ENCODE results near the gene CSTPP1. TPM values are rescaled to one million over a fixed set of nuclear protein-coding genes. Genes with fewer than 3 reads are reported as not detected.

Gene CSTPP1
- total RNA-seq, 6 experiments from 2014 or later: 3.3 to 7.5 (median 4.6) TPM

- Histone ChIP-seq H3K36me3 (no peaks in the 10 kb centered on the region), H3K27ac (no peak overlapping the region), H3K9me3 (no peaks in the 10 kb centered on the region), H3K4me3 (no peak overlapping the region), H3K4me1 (peaks cover 0 to 48% (median 18%) of the 10 kb centered on the region in 4 donors), H3K27me3 (no peaks in the 10 kb centered on the region)
- DNase-seq (no peak), ATAC-seq (no peak)
- TF ChIP-seq CTCF (IDR thresholded peaks at IDR 0.05): no peak
- no peak for TF ChIP-seq POLR2A (IDR thresholded peaks at IDR 0.05)
- intact Hi-C loops (cut with DNase I): loop anchor here in 1 of 2 donors (5.0 kb wide), 2 partner anchors 79 to 169 kb away; partner anchors contain the start of gene MYBPC3
- WGBS (ENCODE audit: insufficient coverage, low coverage, low lambda C conversion rate, missing lambda C conversion rate): 92% methylated on average over 5 of the region's 25 CpGs
Observed at GRCh38 chr11:47183031-47183856, 246.7 kb downstream of the CSTPP1 start.

GRCh38 chr11:47183969-47184368 is 247.4 kb downstream of the CSTPP1 start:
- Histone ChIP-seq H3K27ac (peak overlapping the region in 1 of 3 donors; percentile 67), H3K9me3 (no peaks in the 10 kb centered on the region), H3K36me3 (no peaks in the 10 kb centered on the region), H3K4me1 (peaks cover 0 to 47% (median 21%) of the 10 kb centered on the region in 4 donors), H3K4me3 (peak overlapping the region in 1 of 3 donors; percentile 74), H3K27me3 (no peaks in the 10 kb centered on the region)
- intact Hi-C loops (cut with DNase I): loop anchor here in 1 of 2 donors (5.0 kb wide), 2 partner anchors 78 to 168 kb away; partner anchors contain the start of gene MYBPC3
- DNase-seq (no peak), ATAC-seq (peak in 1 of 4 donors; percentile 7)
- TF ChIP-seq CTCF (IDR thresholded peaks at IDR 0.05) (no peak), POLR2A (IDR thresholded peaks at IDR 0.05) (no peak)
- 100% methylated on average over 1 of the region's 7 CpGs for WGBS (ENCODE audit: insufficient coverage, low coverage, low lambda C conversion rate, missing lambda C conversion rate)

GRCh38 chr11:47184711-47185304 is 248.2 kb downstream of the CSTPP1 start:
- DNase-seq (peak; percentile 54 to 95 (median 88)), ATAC-seq (peak; percentile 24 to 63 (median 60))
- peak overlapping the region; percentile 58 to 74 (median 74) for H3K4me3 ChIP-seq
- no peaks in the 10 kb centered on the region for H3K36me3 ChIP-seq
- H3K27ac ChIP-seq: peak overlapping the region in 2 of 3 donors; percentile 67 to 76
- no peaks in the 10 kb centered on the region for H3K27me3 ChIP-seq
- no peak for TF ChIP-seq POLR2A (IDR thresholded peaks at IDR 0.05)
- no peak for TF ChIP-seq CTCF (IDR thresholded peaks at IDR 0.05)
- intact Hi-C loops (cut with DNase I): loop anchor here in 1 of 2 donors (5.0 kb wide), 2 partner anchors 77 to 167 kb away; partner anchors contain the start of gene MYBPC3
- no CpG with 5 or more reads among the region's 13 CpGs for WGBS (ENCODE audit: insufficient coverage, low coverage, low lambda C conversion rate, missing lambda C conversion rate)
- peaks cover 0 to 50% (median 22%) of the 10 kb centered on the region in 4 donors for H3K4me1 ChIP-seq
- H3K9me3 ChIP-seq: no peaks in the 10 kb centered on the region

GRCh38 chr11:47185305-47186075 is 248.9 kb downstream of the CSTPP1 start:
- Histone ChIP-seq H3K27ac (peak overlapping the region; percentile 43 to 76 (median 67)), H3K4me3 (peak overlapping the region; percentile 58 to 74 (median 74)), H3K36me3 (no peaks in the 10 kb centered on the region), H3K4me1 (peaks cover 0 to 54% (median 22%) of the 10 kb centered on the region in 4 donors), H3K27me3 (no peaks in the 10 kb centered on the region), H3K9me3 (no peaks in the 10 kb centered on the region)
- peak; percentile 53 to 80 (median 74) for DNase-seq
- TF ChIP-seq CTCF (IDR thresholded peaks at IDR 0.05) (no peak), POLR2A (IDR thresholded peaks at IDR 0.05) (peak; percentile 58)
- ATAC-seq: peak; percentile 19 to 61 (median 44)
- intact Hi-C loops (cut with DNase I): no loop called here
- 20% methylated on average over 1 of the region's 50 CpGs for WGBS (ENCODE audit: insufficient coverage, low coverage, low lambda C conversion rate, missing lambda C conversion rate)

All from right lobe of liver (tissue), 6 donors.